ENCODE results near the gene IGFL2.
"Not testable (repeated sequence)": the region's sequence is repeated elsewhere in the genome, so short reads cannot be mapped to it uniquely, and the experiment has no call there.

Gene IGFL2

DNA sequence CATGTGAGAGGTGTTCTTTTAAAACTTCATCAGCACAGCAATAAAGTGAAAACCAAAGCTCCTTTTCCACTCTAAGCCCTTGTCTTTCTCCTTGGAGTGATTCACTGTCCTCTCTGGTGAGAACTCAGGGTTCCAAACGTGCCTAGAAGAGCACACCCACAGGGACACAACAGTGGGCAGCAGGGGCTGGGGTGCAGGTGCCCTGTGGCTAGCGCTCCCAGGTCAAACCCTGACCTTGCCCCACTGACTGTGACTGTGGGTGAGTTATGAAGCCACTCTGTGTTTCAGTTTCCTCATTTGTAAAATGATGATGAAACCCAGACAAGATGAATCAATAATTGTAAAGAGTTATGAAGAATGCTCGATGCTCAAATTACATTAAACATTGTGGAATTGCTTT is 43.9 kb downstream of the IGFL2 start:
- DNase-seq: no peak

- DNase-seq: not testable (repeated sequence)
Observed at GRCh38 chr19:46192626-46192991, 44.6 kb downstream of the IGFL2 start.

GRCh38 chr19:46192992-46193650 is 45.1 kb downstream of the IGFL2 start:
- no peak for DNase-seq

GRCh38 chr19:46193678-46194077 is 45.6 kb downstream of the IGFL2 start:
- DNase-seq: no peak

DNA sequence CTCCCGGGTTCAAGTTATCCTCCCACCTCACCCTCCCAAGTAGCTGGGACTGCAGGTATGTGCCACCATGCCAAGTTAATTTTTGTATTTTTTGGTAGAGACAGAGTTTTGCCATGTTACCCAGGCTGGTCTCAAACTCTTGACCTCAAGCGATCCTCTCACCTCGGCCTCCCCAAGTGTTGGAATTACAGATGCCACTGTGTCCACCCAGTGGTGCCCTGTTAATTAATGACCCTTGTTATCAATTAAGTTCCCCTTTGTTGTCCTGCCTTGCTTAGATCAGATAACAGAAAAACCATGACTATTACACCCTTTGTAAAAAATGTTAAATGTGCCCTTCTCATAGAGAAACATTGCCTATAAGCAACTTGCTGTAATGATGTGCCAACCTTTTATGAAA is 47.1 kb downstream of the IGFL2 start:
- no peak for DNase-seq

GRCh38 chr19:46195919-46196318 is 47.9 kb downstream of the IGFL2 start:
- DNase-seq: not testable (repeated sequence)

DNA sequence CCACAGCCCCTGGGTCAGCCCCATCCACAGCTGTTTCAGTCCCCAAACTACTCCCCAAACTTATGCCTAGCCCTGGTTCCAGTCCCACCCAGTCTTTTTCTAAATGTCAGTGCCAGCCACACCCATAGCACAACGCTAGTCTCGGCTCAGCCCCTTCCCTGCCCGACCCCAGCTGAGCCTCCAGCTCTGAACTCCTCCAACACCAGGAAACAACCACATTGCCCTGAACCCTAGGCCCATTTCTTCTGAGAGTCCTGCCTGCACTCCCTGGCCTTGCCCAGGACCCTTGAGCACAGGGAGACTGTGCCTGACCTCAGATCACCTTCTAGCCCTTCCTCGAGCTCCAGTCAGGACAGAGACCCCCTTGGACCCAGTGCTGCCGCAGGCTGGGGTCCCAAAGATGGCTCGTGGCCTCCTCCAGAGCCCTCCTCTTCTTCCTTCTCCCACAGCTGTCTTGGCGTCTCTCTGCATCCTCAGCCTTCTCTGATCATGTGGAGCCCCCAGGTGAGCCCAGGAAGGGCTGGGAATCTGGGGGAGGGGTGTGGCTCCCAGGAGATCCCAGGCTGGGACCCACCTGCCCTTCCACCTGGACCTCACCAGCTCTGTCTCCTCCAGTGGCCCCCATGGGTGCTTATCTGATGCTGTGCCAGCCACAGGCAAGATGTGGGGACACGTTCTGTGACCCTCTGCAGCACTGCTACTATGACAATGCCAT is 48.5 kb downstream of the IGFL2 start:
- DNase-seq: no peak

GRCh38 chr19:46197314-46198070 is 49.5 kb downstream of the IGFL2 start:
- no peak for DNase-seq

GRCh38 chr19:46198756-46199155 is 50.7 kb downstream of the IGFL2 start:
- DNase-seq: no peak

GRCh38 chr19:46201454-46202310 is 53.6 kb downstream of the IGFL2 start:
- no peak for DNase-seq

- no peak for DNase-seq
Observed at GRCh38 chr19:46202426-46202825, 54.4 kb downstream of the IGFL2 start.

DNA sequence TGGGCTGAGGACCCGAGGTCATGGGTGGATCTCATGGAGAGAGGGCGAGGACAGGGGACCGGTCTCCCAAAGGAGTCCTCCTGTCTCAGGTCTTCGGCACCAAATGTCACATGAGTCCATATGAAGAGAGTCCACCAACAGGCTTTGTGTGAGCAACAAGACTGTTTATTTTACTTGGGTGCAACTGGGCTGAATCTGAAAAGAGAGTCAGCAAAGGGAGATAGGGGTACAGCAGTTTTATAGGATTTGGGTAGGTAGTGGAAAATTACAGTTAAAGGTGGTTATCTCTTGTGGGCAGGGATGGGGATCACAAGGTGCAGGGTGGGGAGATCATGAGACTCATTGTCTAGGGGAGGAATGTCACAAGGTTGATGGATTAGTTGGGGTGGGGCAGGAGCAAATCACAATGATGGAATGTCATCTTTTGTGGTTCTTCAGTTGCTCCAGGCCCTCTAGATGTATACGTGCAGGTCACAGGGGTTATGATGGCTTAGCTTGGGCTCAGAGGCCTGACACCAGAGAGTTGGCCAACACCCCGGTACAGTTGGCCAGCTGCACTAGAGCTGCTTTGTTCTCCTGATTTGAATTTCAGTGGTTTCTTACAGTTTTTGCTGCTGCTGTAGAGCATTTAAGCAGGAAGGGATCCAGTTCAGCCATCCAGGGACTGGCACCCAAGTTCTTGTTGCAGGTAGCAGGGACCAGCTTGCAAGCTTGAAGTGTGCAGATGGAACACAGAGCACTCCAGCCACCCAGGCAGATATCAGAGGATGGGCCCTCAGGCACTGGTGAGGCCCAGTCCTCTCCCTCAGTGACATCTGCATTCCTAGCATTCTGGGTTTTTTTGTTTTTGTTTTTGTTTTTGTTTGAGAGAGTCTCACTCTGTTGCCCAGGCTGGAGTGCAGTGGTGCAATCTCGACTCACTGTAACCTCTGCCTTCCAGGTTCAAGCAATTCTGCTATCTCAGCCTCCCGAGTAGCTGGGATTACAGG is 55.1 kb downstream of the IGFL2 start:
- DNase-seq: no peak

DNA sequence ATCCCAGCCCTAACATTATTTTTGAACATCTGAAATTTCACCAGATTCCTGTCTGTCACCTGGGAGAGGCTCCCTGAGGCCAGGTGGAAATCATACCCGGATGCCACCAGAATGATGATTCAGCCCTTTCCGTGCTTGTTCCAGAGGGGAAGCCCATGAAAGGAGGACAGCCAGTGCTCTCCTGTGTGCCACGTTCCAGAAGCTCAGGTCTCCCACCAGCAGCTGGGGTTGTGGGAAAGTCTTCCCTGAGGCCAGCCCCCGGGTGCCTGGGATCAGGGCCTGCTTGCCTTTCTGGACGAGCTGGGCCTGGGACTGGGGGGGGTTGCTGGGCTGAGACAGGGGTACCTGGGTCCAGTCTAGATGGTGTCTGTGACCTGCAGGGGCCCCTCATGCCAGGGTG is 56.0 kb downstream of the IGFL2 start:
- DNase-seq: no peak

DNA sequence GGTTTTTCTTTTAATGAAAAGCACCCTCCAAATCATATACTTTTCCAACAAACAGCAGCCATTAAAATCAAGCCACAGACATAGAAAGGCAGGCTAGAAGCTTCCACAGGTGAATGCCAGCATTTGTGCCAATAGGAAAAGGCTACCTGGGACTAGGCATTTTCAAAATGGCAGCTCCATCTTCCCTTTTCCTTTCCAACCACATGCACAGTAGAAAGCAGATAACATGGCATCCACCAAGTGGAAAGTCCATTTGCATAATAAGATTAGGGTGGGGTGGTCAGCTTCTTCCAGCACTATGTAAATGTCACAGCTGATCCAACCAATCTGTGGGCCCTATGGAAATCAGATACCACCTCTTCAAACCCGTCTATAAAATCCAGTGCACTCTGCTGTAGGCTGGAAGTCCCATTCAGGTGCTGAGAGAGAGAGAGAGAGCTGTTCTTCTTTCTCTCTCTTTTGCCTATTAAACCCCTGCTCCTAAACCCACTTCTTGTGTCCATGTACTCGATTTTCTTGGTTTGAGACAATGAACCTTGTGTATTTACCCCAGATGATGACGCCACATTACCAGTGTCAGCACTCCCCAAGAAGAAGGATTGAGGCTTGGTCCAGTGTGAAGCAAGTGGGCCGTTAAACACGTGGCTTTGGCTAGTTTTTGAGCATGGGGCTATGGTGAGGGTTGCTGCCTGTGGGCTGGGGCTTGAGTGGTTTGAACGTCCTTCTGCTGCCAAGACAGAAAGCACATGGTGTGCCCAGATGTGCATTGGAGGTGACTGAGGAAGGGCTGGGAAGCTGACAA is 57.3 kb downstream of the IGFL2 start:
- no peak for DNase-seq

DNA sequence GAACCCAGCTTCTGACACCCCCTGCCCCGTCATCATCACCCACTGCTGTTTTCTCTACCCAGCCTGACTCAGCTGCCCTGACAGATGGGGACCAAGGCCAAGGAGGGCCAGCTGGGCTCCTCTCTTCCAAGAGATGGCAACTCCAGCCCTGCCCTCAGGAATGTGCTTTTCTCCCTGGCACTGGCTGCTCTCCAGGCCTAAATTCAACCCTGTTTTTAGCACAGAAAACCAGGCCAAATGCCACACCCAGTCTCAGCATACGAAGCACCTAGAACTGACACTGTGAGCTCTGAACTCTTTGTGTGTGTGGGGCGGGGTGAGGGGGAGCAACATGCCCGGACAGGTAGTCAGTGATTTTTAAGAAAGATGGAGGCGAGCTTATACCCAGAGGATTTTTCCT is 58.1 kb downstream of the IGFL2 start:
- no peak for DNase-seq

DNA sequence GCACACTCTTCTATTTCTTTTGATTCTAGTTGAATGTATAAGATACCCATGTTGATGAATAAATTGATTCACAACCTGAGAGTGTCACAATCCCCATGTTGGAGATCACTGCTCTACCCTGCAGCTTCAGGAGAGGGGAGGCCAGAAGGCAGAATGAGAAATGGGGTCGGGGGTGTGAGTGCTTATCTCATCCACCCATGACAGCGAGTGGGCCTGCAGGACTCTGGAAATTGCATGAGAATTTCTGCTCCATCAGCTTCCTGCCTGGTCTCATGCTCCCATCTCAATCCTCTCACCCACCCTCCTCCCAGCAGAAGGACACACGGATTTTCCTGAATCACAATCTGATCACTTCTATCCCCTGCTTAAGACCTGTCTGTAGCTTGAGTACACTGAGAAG is 58.6 kb downstream of the IGFL2 start:
- DNase-seq: no peak

DNA sequence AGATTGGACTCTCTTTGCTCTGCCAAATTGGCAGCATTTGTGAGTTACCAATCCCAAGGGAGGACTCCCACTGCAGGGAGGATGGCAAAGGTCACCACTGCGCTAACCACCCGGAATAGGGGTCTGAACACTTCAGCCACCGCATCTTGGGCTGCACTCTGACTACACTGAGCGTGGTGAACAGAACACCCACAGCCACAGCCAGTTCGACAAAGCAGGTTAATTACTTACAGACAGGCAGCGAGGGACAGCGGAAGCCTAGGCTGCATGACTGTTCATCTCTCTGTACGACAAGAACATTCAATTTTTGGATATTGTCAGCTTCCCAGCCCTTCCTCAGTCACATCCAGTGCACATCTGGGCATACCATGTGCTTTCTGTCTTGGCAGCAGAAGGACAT is 59.8 kb downstream of the IGFL2 start:
- not testable (repeated sequence) for DNase-seq

GRCh38 chr19:46209051-46209450 is 61.0 kb downstream of the IGFL2 start:
- no peak for DNase-seq

DNA sequence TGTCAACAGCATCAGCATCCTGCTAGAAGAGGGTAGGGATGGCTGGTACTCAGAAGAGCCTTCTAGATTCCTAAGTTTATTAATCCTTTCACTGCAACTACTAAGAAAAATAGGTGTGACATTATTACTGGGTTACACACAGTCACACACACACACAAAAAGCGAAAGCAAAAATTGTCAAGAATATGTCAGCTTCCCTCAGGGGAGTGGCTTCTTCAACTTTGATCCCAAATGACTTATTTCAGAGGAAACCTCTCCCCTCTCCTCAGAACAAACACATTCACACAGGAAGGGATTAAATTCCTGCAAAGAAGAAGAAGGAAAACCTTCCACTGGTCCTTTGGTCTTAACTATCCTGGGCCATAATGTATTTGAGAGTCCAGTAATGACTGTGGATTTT is 61.4 kb downstream of the IGFL2 start:
- no peak for DNase-seq

DNA sequence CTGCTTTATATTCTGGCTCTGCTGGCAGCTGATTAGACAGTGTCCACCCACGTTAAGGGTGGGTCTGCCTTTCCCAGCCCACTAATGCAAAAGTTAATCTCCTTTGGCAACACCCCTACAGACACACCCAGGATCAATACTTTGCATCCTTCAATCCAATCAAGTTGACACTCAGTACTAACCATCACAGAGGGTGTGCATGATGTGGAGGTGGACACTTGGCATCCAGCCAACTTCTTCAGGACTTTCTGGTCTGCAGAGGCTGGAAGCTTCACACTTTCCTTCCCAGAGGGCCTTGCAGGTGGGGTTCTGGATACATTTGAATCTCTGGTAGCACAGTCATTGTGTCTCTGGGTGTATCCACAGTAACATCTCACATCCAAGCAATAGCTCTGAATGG is 62.6 kb downstream of the IGFL2 start:
- no peak for DNase-seq
